HepG2 (cell line): ENCODE data around the gene PCIF1. TPM values are rescaled to one million over a fixed set of nuclear protein-coding genes. Genes with fewer than 3 reads are reported as not detected.

ENCODE experiments used
- CHD4 ChIP-seq: fragments of 200-600 bp; sonication (generic); IDR thresholded peaks from 2 replicates; pipeline ENCODE4 v1.7.0; 2017; ENCODE audit warnings: mild to moderate bottlenecking, low read length, borderline replicate concordance
- HNRNPLL ChIP-seq: fragments of 200-400 bp; formaldehyde crosslinking; IDR thresholded peaks from 2 replicates; pipeline ENCODE4 v1.6.1; 2017; ENCODE audit warnings: mild to moderate bottlenecking, low read depth, low read length; ENCODE audit not compliant: poor library complexity, severe bottlenecking
- NFYB ChIP-seq: sonication (generic); formaldehyde crosslinking; IDR thresholded peaks from 2 replicates; pipeline ENCODE4 v1.4.0; 2020; ENCODE audit warnings: missing genetic modification reagents
- SMAD9 ChIP-seq: sonication (generic); formaldehyde crosslinking; IDR thresholded peaks from 2 replicates; pipeline ENCODE4 v1.5.1; 2020; ENCODE audit warnings: mild to moderate bottlenecking, missing genetic modification reagents
- SP140L ChIP-seq: sonication (generic); formaldehyde crosslinking; IDR thresholded peaks from 2 replicates; pipeline ENCODE4 v1.4.0; 2020; ENCODE audit warnings: missing genetic modification reagents, borderline replicate concordance
- ZNF296 ChIP-seq: sonication (generic); formaldehyde crosslinking; conservative IDR thresholded peaks from 2 replicates; pipeline ENCODE4 v1.5.0; 2020; ENCODE audit warnings: mild to moderate bottlenecking, missing genetic modification reagents
- ZNF569 ChIP-seq: sonication (generic); formaldehyde crosslinking; IDR thresholded peaks from 2 replicates; pipeline ENCODE4 v1.5.0; 2020; ENCODE audit warnings: mild to moderate bottlenecking, missing genetic modification reagents, moderate library complexity, borderline replicate concordance
- ZNF766 ChIP-seq: sonication (generic); formaldehyde crosslinking; IDR thresholded peaks from 2 replicates; pipeline ENCODE4 v1.5.0; 2020; ENCODE audit warnings: missing genetic modification reagents, borderline replicate concordance
- polyA plus RNA-seq, 8 experiments: library from polyadenylated mRNA; depleted of rRNA in 3 of 8; stranded (reverse) in 7 of 8; unstranded in 1 of 8; fragments of >200 nt; fragmentation: Illumina TruSeq in 4 of 8; extraction: Trizol in 4 of 8; gene quantifications; 2 replicates each; pipeline versions ENCODE4 v1.2.1 to v1.2.3, GENCODE V29; 2011 to 2016; ENCODE audit warnings: low read depth in 4 of 8, missing spikeins in 1 of 8, mixed read lengths in 1 of 8; ENCODE audit not compliant: insufficient read depth in 1 of 8
- total RNA-seq, 5 experiments: library from RNA; depleted of rRNA; stranded (reverse); fragments of >200 nt; fragmentation: Illumina TruSeq; extraction: Trizol; gene quantifications; 2 replicates each; pipeline ENCODE4 v1.2.3, GENCODE V29; 2016; ENCODE audit warnings: low read depth in 1 of 5
- TF ChIP-seq, protein P1 (sequence below): conservative IDR thresholded peaks from 2 replicates; pipeline ENCODE4 v1.6.1; 2018; ENCODE audit warnings: missing genetic modification reagents
- TF ChIP-seq, protein P2 (sequence below): sonication (generic); formaldehyde crosslinking; IDR thresholded peaks from 2 replicates; pipeline ENCODE4 v1.4.0; 2020; ENCODE audit warnings: missing genetic modification reagents, mild to moderate bottlenecking, borderline replicate concordance
- TF ChIP-seq, protein P3 (sequence below): sonication (generic); formaldehyde crosslinking; IDR thresholded peaks from 2 replicates; pipeline ENCODE4 v1.5.0; 2020; ENCODE audit warnings: missing genetic modification reagents
- TF ChIP-seq, protein P4 (sequence below): sonication (generic); formaldehyde crosslinking; IDR thresholded peaks from one replicate; pipeline ENCODE4 v1.5.1; 2020; ENCODE audit warnings: mild to moderate bottlenecking, missing genetic modification reagents; ENCODE audit errors: not compliant biosample characterization
- TF ChIP-seq, protein P5 (sequence below): sonication (generic); formaldehyde crosslinking; IDR thresholded peaks from 2 replicates; pipeline ENCODE4 v1.8.1; 2022; ENCODE audit warnings: low read depth, mild to moderate bottlenecking, missing genetic modification reagents

PCIF1 gene
- total and polyA plus RNA-seq, 2 of the 13 experiments (the other 11 are each of a cell fraction or from before 2014, with no cell fraction given), result 20.9 to 24.4 TPM

DNA sequence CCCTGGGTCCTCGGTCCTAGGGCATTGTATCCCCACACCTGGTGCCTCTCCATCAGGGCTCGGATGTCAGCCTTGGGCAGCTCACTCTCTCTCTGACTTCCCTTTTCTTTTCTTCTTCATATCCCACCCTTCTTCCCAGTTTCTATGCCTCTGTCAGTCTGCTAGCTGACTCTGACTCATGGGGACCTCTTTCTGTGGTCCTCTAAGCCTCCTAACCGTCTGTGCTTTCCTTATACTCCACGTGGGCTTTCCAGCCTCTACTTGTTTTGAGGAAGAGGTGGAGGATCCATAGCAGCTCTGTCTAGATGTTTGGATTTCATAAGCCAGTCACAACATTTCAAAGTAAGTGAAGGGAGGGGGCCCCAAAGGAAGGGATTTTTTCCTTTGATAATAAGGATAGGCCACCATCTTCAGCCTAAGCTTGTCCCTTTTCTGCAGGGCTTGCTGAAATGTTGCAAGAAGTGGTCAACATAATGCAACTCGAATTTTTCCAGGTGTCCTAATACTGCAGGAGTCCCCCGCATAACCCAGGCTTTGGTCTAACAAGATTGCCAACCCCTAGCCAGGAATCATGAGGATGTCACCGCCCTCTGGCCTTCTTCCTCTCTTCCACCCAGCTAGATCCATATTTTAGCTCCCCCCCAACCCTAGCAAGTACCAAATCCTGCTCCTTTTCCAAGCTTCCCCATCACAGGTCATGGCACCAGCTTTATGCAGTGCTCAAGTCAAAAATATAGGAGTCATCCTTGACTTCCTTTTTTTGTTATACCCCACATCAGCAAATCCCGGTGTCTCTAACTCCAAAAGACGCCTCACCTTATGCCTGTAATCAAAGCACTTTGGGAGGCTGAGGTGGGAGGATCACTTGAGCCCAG lies 13.8 kb upstream of the PCIF1 start (continued):
- TF ChIP-seq SMAD9 (CRISPR knock-in tag) (no peak), NFYB (CRISPR knock-in tag) (no peak), HNRNPLL (no peak), ZNF296 (CRISPR knock-in tag) (no peak), ZNF569 (CRISPR knock-in tag) (no peak), SP140L (no peak), ZNF766 (no peak), CHD4 (no peak)
- TF ChIP-seq, protein P1, sequence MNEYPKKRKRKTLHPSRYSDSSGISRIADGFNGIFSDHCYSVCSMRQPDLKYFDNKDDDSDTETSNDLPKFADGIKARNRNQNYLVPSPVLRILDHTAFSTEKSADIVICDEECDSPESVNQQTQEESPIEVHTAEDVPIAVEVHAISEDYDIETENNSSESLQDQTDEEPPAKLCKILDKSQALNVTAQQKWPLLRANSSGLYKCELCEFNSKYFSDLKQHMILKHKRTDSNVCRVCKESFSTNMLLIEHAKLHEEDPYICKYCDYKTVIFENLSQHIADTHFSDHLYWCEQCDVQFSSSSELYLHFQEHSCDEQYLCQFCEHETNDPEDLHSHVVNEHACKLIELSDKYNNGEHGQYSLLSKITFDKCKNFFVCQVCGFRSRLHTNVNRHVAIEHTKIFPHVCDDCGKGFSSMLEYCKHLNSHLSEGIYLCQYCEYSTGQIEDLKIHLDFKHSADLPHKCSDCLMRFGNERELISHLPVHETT (CRISPR knock-in tag), result no peak
- TF ChIP-seq, protein P2, sequence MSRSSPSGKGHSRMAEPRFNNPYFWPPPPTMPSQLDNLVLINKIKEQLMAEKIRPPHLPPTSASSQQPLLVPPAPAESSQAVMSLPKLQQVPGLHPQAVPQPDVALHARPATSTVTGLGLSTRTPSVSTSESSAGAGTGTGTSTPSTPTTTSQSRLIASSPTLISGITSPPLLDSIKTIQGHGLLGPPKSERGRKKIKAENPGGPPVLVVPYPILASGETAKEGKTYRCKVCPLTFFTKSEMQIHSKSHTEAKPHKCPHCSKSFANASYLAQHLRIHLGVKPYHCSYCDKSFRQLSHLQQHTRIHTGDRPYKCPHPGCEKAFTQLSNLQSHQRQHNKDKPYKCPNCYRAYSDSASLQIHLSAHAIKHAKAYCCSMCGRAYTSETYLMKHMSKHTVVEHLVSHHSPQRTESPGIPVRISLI, result no peak
- TF ChIP-seq, protein P3, sequence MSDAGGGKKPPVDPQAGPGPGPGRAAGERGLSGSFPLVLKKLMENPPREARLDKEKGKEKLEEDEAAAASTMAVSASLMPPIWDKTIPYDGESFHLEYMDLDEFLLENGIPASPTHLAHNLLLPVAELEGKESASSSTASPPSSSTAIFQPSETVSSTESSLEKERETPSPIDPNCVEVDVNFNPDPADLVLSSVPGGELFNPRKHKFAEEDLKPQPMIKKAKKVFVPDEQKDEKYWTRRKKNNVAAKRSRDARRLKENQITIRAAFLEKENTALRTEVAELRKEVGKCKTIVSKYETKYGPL (CRISPR knock-in tag), result 0 out of 2 replicates have a peak, but pooled peaks have one; percentile 3
- TF ChIP-seq, protein P4, sequence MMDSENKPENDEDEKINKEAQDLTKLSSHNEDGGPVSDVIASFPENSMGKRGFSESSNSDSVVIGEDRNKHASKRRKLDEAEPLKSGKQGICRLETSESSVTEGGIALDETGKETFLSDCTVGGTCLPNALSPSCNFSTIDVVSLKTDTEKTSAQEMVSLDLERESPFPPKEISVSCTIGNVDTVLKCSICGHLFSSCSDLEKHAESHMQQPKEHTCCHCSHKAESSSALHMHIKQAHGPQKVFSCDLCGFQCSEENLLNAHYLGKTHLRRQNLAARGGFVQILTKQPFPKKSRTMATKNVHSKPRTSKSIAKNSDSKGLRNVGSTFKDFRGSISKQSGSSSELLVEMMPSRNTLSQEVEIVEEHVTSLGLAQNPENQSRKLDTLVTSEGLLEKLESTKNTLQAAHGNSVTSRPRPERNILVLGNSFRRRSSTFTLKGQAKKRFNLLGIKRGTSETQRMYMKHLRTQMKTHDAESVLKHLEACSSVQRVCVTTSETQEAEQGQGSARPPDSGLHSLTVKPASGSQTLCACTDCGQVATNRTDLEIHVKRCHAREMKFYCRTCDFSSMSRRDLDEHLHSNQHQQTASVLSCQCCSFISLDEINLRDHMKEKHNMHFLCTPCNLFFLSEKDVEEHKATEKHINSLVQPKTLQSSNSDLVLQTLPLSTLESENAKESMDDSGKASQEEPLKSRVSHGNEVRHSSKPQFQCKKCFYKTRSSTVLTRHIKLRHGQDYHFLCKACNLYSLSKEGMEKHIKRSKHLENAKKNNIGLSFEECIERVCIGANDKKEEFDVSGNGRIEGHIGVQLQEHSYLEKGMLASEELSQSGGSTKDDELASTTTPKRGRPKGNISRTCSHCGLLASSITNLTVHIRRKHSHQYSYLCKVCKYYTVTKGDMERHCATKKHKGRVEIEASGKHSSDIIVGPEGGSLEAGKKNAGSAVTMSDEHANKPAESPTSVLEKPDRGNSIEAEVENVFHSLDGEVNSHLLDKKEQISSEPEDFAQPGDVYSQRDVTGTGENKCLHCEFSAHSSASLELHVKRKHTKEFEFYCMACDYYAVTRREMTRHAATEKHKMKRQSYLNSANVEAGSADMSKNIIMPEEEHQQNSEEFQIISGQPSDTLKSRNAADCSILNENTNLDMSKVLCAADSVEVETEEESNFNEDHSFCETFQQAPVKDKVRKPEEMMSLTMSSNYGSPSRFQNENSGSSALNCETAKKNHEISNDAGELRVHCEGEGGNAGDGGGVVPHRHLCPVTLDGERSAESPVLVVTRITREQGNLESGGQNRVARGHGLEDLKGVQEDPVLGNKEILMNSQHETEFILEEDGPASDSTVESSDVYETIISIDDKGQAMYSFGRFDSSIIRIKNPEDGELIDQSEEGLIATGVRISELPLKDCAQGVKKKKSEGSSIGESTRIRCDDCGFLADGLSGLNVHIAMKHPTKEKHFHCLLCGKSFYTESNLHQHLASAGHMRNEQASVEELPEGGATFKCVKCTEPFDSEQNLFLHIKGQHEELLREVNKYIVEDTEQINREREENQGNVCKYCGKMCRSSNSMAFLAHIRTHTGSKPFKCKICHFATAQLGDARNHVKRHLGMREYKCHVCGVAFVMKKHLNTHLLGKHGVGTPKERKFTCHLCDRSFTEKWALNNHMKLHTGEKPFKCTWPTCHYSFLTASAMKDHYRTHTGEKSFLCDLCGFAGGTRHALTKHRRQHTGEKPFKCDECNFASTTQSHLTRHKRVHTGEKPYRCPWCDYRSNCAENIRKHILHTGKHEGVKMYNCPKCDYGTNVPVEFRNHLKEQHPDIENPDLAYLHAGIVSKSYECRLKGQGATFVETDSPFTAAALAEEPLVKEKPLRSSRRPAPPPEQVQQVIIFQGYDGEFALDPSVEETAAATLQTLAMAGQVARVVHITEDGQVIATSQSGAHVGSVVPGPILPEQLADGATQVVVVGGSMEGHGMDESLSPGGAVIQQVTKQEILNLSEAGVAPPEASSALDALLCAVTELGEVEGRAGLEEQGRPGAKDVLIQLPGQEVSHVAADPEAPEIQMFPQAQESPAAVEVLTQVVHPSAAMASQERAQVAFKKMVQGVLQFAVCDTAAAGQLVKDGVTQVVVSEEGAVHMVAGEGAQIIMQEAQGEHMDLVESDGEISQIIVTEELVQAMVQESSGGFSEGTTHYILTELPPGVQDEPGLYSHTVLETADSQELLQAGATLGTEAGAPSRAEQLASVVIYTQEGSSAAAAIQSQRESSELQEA (CRISPR knock-in tag), result no peak
- TF ChIP-seq, protein P5, sequence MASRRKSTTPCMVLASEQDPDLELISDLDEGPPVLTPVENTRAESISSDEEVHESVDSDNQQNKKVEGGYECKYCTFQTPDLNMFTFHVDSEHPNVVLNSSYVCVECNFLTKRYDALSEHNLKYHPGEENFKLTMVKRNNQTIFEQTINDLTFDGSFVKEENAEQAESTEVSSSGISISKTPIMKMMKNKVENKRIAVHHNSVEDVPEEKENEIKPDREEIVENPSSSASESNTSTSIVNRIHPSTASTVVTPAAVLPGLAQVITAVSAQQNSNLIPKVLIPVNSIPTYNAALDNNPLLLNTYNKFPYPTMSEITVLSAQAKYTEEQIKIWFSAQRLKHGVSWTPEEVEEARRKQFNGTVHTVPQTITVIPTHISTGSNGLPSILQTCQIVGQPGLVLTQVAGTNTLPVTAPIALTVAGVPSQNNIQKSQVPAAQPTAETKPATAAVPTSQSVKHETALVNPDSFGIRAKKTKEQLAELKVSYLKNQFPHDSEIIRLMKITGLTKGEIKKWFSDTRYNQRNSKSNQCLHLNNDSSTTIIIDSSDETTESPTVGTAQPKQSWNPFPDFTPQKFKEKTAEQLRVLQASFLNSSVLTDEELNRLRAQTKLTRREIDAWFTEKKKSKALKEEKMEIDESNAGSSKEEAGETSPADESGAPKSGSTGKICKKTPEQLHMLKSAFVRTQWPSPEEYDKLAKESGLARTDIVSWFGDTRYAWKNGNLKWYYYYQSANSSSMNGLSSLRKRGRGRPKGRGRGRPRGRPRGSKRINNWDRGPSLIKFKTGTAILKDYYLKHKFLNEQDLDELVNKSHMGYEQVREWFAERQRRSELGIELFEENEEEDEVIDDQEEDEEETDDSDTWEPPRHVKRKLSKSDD (CRISPR knock-in tag), result 0 out of 2 replicates have a peak, but pooled peaks have one; percentile 15
